GM19372 (cell line): ENCODE measurements around the gene TMPRSS2.

Experiments
- ATAC-seq: cut with Tn5 transposase; IDR thresholded peaks from one replicate; pipeline ENCODE4 v1.9.1; 2021; ENCODE audit warnings: mild to moderate bottlenecking, low read depth, moderate library complexity; ENCODE audit not compliant: unreplicated experiment

TMPRSS2 gene

DNA sequence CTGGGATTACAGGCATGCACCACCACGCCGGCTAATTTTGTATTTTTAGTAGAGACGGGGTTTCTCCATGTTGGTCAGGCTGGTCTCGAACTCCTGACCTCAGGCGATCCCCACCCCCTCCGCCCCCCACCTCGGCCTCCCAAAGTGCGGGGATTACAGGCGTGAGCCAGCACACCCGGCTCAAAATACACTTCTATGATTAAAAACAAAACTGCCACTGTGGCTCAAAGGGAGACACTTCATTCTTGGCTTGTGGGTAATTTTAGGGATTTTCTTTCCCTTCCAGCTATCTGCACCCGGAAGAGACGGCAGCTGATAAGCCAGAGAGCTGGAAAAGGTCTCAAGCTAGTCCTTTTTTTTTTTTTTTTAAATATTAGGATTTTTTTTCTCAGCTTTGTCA is 24.5 kb downstream of the TMPRSS2 start:
- ATAC-seq = no peak

GRCh38 chr21:41482980-41483379 is 25.0 kb downstream of the TMPRSS2 start:
- ATAC-seq = no peak

DNA sequence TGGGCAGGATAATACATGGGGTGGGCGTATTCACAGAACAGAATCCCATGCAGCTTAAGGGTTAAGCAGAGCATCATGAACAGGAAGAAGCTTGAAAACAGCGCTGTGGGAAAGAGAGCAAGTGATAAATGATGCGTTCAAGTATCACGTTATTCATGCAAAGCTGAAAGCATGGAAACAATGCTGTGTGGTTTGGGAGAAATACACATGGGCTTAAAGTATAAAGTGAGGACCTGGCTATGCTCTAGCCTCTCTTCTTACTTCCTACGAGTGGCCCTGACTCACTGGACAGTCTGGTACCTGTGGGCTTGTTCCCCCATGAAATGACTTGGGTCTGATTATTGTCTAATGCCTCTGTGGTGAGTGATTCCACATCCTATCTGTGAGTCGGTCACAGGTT is 25.7 kb downstream of the TMPRSS2 start:
- ATAC-seq = no peak

DNA sequence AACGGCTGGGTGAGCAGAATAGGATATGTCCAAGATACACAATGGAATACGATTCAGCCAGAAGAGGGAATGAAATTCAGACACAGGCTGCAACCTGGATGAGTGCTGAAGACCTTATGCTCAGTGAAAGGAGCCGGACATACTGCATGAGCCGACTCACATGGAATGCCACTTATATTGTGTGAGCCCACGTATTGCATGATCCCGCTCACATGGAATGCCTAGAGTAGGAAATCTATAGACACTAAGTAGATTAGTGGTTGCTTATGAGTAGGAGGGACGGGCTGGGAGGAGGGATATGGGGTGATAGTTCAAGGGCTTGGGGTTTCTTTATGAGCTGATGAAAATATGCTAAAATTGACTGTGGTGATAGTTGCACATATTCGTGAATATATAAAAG is 26.8 kb downstream of the TMPRSS2 start:
- no peak for ATAC-seq

DNA sequence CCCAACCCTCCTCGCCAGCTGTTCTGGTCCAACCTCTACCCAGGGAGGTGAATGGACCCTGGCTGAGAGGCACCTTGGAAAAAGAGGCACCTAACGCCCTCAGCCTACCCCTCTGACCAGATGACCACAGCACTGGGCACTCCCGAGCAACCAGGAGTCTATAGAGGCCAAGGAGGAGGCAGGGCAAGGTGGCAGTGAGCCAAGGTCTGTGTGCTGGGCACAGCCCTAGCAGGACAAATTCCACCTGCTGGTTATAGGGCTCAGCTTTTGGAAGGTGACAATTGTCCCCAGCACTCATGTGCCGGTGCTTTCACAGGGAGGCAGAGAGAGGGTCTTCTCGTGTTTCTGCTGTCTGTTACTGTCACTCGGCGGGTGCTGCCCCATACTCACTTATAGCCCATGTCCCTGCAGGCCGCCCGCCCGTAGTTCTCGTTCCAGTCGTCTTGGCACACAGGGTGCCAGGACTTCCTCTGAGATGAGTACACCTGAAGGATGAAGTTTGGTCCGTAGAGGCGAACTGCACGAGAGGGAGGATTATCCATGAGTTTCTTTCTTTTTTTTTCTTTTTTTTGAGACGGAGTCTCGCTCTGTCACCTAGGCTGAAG is 27.8 kb downstream of the TMPRSS2 start:
- ATAC-seq = no peak

DNA sequence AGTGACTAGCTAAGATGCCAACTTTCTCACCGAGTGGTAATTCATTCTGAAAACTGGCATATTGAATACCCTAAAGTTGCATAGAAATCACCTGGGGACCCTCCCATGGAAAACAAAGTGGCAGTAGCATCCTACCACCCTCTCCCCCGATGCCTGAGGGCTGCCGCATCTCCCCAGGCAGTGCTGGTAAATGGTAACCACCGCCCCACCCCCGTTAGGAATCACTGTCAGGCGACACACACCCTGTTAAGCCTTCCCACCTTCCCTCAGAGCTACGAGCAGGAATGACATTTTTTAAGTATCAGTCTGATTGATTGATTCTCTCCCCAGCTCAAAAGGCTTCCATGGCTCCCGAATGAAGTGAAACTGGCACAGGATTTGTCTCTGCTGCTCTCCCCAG is 28.3 kb downstream of the TMPRSS2 start:
- ATAC-seq = no peak

DNA sequence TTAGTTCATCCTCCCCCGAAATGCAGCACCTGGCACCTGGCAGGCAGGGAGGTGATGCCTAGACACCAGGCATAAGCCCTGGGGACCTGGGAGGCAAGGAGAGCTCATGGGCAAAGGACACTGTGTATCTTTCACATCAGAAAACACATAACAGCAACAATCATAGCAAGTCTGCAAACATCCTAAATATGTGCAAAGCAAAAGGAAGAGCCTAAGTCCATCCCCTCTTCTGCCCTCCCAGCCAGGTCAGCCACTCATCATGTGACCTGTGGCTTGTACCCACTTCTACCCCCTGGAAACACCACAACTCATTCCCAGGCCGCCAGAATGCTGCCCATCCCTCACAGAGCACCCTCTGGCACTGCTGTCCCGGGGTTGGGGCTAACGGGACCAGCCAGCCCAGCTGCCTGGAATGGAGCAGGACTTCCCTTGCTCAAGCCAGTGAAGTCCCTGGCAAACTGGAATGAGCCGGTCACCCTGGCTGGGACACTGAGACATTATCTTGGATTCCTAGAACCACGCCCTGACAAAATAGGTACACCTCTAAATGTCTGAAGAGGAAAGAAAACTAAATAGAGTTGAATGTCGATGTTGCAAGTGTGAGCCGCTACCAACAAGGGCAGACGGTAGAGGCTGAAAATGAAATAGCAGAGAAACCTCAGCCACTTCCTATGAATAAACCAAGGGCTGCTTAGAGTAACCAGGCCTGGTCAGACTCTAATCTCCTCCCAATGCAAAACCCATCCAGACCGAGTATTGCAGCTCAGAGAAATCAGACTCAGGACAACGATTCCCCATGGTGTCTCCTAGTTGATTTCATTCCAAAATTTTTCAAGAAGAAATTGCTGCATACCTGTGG is 29.4 kb downstream of the TMPRSS2 start:
- no peak for ATAC-seq

GRCh38 chr21:41477641-41478318 is 30.2 kb downstream of the TMPRSS2 start:
- ATAC-seq = no peak

GRCh38 chr21:41475714-41476420 is 32.1 kb downstream of the TMPRSS2 start:
- ATAC-seq = no peak

DNA sequence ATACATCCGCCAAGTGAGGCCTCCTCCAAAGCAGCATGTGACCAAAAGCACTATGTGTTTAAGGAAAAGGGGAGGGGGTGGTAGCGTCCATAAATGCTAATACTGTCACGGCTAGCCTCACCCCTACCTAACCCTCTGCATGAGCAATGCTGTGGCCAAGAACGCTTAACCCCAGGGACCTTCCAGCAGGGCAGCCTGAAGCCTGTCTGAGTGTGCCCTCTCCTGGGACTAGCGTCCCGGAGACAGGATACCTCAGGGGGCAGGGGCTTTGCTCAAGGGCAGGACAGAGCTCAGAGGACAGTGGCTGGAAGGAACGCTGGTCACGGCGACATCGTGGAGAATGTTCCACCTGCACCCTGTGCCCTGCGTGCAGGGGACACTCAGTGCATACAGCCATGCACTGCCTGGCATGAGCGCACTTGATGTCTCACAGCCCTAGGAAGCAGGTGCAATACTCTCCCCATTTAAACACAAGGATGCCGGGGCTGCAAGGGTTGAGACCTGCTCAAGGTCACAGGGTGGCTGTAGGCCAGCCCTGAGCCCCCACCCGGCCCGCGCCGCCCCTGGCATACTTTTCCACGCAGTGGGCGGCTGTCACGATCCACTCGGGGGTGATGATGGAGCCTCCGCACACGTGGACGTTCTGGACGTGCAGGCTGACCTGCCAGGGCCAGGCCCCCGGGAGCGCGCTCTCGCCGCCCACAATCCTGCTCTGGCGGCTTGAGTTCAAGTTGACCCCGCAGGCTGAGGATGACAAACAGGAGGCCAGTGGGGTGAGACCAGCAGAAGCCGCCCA is 35.0 kb downstream of the TMPRSS2 start:
- ATAC-seq = no peak

GRCh38 chr21:41470054-41470453 is 37.9 kb downstream of the TMPRSS2 start:
- no peak for ATAC-seq

DNA sequence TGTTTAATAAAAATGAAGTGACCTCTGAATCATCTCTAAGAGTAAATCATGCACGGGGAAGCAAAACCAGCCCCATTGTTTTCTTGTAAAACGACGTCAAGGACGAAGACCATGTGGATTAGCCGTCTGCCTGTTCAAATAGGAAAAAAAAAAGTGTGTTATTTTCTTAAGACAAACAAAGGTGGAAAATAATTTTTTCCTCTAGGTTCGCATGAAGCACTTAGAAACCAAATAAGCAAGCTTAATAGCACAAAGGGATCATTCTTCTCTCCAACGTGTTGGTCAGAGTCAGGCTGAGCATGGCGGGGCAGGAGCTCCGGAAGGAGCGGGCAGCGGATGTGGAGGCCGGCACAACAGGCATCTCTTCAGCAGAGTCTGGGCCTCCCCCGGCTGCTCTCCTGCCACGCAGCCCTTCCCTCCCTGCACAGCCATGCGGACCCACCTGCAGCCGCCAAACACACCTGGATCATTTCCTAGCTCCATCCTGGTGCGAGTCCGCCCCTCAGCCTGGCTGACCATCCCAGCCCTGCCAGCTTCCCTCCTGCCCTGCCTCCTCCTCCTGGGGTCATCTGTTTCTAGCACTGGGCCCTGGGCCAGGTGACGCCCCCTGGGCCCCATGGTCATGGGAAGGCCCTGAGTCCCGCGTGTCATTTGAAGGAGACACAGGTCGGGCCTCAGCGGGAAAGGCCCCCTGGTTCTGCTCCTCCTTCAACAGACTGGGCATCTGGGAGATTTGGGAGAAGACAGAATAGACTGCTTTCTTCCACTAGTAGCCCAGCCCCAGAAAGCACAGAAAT is 41.7 kb downstream of the TMPRSS2 start:
- no peak for ATAC-seq

DNA sequence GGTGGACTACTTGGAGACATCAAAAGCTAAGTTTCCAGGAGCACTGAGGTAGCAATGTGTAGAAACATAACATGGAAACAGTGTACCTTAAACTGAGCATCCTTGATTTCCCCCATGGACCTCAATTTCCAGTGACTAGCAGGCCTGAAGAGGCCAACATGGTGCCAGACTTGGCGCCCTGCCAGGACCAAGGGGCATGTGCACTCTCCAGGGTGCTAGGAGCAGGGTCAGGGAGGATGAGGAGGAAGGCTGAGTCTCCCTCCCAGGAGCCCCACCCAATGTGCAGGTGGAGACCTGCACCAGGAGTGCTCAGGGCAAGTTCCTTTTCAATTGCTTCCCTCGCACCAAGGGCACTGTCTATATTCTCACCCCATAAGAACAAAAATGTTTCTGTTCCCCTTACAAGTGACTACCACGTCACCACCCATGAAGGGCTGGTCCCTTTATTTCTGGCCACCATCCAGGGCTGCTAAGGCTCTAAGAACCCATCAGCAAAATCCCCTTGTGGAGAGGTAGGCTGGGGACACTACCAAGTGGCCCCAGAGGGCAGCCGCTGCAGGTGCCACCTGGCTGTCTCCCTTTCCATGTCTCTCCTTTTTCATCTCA is 42.7 kb downstream of the TMPRSS2 start:
- no peak for ATAC-seq

DNA sequence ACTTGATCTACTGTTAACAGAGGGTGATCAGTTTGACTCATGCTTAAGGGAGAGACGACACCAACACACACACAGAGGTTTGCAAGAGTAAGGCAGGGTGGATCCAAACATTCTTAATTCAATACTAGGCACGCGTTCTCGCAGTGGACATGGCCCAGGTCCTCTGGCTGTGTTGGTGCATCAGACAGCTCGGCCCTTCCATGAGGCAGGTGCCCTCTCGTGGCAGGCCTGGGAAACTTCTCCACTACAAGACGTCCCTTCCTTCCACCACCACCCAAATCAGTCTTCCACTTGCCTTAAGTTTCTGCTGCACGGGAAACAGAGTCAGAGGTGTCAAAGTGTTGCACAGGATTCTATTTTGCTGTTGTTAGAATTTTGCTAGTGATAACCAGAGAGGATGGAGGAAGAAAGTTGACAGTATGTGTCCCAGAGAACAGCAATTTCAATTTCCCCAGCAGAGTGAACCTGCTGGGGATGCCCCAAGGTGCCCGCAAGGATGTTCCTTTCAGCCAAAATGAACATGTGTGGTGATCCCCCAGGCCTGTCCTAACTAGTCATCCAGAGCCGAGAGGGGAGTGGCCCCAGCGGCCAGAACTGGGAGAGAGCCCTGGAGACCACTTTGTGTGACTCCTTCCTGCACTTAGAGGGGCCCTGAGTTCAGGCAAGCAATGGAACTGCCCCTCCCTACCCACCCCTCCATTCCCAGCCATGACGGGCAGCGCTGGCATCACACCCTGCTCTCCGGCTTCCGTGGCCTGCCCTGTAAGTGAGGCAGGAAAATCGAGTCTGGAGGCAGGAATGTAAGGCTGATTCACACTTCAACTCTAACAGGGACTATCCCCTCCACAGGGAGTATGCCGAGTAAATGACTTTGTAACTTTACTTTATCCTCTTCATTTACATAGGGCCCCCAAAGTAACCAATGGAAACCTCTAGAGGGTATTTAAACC is 47.1 kb downstream of the TMPRSS2 start:
- peak; percentile 77 for ATAC-seq

DNA sequence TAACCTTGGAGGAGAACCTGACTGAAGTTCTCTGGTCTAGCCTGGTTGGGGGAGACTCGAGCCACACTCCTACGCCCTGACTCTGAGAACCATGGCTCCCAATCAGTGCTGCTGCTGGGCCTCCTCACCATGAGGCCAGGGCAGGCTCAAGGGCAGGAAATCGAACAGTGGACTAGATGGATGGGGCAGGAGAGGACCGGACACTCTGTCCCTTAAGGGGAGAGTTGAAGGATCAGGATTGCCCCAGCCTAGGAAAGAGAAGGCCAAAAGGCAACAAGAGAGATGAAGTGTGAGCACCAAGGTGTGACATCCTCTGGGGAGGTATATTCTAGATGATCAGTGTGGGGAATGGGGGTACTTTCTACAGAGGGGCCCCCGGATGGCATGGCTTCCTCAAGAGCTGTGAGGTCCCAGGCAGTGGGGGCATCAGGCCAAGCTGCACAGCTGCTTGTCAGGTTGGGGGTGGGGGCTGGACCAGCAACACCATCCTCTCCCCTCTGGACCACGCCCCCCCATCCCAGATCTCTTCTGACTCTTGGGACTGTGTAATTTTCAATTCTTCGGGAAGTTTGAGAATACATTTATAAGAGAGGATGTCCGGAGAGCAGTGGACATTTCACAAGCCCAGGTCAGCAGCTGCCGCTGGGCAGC is 47.9 kb downstream of the TMPRSS2 start:
- ATAC-seq = no peak

- ATAC-seq = no peak
Measured at GRCh38 chr21:41458559-41458958, 49.4 kb downstream of the TMPRSS2 start.

- no peak for ATAC-seq
Measured at GRCh38 chr21:41458121-41458520, 49.8 kb downstream of the TMPRSS2 start.
